GM18505 (cell line): ENCODE results near the gene BMI1.

Source experiments
- ATAC-seq: cut with Tn5 transposase; IDR thresholded peaks from one replicate; pipeline ENCODE4 v1.9.1; 2021; ENCODE audit not compliant: unreplicated experiment
- POLR2A ChIP-seq: IDR thresholded peaks from 4 replicates; pipeline ENCODE4 v1.6.1; 2011; ENCODE audit warnings: borderline replicate concordance; ENCODE audit not compliant: insufficient read depth, insufficient read length; ENCODE audit errors: extremely low read depth

The BMI1 gene

GRCh38 chr10:22339761-22340328, 18.9 kb downstream of the BMI1 start:
- no peak for ATAC-seq
- no peak for TF ChIP-seq POLR2A

GRCh38 chr10:22340329-22341189, 19.7 kb downstream of the BMI1 start:
- ATAC-seq = peak; percentile 50
- peak; percentile 72 for TF ChIP-seq POLR2A

- TF ChIP-seq POLR2A = no peak
- ATAC-seq = peak; percentile 9
Measured at GRCh38 chr10:22341190-22341925, 20.5 kb downstream of the BMI1 start.

DNA sequence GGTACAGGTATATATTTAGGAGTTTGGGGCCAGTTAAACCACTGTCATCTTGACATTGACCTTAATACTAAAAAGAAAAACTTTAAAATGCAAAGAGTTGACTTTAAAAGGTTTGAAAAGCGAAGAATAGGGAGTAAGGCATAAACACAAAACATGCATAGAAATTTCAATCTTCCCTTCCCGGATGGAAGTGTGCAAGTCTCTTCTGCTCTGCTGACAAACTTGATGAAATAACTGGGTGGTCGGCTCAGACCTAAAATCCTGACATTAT, 21.0 kb downstream of the BMI1 start:
- TF ChIP-seq POLR2A = no peak

DNA sequence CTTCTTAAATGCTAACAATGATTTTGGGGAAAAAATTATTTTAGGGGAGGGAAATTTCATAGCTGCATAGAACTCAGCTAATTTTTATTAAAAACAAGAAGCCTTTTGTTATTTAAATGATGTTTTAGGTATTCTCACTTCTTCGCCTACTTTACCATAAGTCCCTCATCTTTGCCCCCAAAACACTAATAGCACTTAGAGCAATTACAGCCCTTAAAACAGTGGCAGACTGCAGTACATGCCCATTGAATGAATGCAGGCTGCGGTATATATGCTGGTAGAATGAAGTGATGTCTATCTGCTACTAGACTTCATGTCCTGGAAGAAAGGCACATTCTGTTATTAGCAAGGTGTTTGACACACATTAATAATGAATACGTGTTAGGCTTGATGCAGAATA, 21.5 kb downstream of the BMI1 start:
- no peak for TF ChIP-seq POLR2A

More for the DNA sequence above, 21.0 kb downstream of the BMI1 start:
- no peak for ATAC-seq

DNA sequence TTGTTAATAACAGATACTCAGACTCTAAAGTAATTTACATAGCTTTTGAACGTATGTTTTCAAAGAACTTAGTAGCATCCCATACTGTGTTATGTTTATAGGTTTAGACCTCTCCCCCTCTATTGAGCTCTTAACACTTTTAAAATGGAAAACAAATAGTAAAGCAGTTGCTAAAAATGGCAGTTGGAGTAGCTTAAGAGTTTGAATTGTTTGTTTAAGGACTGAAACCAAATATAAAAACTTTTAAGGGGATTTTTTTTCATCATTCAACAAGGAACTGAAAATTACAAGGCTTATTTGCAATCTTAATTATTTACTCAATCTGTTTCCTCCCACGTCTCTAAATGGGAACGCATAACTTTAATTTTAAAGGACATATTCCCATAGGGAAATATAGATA, 22.8 kb downstream of the BMI1 start:
- TF ChIP-seq POLR2A = no peak
- no peak for ATAC-seq

More for the DNA sequence above, 21.5 kb downstream of the BMI1 start:
- ATAC-seq = no peak

DNA sequence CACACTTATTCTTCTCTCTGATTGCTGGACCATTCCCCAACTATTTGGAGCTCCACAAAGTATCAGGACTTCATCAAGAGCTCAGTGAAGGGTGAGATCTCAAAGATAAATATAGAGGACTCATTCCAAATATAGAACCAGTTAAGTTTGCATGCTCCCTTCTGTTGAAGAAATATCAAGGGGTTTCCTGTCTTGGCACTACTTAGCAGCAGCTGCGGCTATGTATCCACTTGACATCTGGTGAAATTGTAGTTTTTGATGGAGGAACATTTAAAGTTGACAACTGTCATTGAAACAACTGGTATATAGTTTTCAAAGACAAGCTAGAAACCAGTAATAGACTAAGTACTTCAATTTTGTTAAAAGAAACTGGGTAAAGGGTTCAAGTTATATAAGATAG, 23.4 kb downstream of the BMI1 start:
- no peak for TF ChIP-seq POLR2A
- ATAC-seq = no peak

DNA sequence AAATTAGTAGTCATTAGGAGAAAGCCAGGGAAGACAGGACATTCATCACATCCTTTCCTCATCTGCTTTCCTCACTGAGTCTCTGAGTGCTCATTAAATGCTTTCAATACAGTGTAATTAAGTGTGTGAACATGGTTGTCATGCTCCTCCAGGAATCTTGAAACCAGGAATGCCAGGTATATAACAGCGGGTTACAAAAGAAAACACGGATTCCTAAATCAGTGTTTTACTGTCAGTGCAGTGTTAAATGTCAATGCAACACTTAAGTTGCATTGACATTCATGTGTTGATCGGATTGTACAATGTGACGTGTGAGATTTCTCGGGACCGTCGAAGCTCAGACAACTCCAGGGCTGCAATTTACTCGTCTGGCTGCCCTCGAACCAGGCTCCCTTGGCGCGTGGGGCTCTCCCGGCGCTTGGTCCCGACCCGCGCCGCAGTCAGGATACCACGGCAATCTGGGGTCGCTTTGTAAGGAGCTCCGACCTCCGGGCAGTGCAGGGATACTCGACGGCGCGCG, 23.9 kb downstream of the BMI1 start:
- ATAC-seq = no peak
- TF ChIP-seq POLR2A = no peak

DNA sequence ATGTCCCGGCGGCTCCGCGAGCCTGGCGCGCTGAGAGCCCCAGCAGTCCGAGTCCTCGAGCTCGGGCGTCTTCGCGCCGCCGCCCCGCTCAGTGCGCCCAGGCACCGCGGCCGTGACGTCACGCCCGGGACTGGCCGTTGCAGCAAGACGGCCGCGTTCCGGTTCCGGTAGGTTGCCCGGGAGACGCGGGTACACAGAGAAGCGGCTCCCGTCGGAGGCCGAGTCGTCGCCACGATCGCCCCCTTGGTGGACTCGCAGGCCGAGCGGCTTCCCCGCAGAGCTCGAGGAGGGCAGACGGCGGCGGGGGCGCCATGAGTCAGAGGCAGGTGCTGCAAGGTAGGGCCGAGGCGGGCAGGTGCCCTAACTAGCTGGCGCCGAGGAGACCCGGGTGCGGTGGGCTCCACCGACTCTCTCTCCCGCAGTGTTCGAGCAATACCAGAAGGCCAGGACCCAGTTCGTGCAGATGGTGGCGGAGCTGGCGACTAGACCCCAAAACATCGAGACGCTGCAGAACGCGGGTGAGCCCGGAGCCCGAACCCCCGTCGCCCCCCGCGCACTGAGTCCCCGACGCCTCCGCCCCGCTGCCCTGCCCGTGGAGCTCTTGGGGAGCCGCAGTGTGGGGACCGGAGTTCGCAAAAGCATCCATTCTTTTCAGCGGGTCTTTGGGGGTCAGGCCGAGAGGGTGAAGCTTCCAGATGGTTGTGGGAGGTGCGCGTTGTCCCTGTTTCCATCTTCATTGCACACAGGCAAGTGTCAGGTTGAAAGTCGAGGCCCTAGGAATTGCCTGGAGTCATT, 24.6 kb downstream of the BMI1 start, which contains the start of gene SPAG6:
Gene SPAG6, plus strand, starts transcription at position 196 of the 795 bp plus-strand sequence. Its CDS starts 116 bp downstream, at position 312.
- peak; percentile 21 for TF ChIP-seq POLR2A

DNA sequence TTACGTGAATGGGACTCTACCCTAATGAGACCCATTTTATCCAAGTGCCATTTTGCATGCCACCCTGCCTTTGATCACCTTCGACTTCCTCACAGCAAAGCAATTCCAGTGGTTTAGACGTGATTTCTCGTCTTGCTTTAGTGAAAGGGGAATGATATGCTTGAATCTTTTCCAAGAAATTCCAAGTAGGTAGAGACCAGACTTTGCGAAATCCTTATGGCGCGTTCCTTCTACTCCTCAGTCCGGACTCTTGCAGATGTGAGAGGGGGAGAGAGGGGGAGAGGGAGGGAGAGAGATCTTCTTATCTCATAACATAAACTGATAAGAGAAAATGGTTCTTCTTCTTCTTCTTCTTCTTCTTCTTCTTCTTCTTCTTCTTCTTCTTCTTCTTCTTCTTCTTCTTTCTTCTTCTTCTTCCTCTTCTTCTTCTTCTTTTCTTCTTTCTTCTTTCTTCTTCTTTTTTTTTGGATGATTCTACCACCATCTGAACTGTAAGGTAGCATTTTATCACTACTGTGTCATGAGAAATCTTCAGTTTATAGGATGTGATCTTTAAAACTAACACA, 25.3 kb downstream of the BMI1 start:
- no peak for ATAC-seq
- TF ChIP-seq POLR2A = no peak

More for the DNA sequence above, 24.6 kb downstream of the BMI1 start, which contains the start of gene SPAG6:
- ATAC-seq = no peak

GRCh38 chr10:22349755-22350154, 28.9 kb downstream of the BMI1 start:
- TF ChIP-seq POLR2A = no peak
- no peak for ATAC-seq

DNA sequence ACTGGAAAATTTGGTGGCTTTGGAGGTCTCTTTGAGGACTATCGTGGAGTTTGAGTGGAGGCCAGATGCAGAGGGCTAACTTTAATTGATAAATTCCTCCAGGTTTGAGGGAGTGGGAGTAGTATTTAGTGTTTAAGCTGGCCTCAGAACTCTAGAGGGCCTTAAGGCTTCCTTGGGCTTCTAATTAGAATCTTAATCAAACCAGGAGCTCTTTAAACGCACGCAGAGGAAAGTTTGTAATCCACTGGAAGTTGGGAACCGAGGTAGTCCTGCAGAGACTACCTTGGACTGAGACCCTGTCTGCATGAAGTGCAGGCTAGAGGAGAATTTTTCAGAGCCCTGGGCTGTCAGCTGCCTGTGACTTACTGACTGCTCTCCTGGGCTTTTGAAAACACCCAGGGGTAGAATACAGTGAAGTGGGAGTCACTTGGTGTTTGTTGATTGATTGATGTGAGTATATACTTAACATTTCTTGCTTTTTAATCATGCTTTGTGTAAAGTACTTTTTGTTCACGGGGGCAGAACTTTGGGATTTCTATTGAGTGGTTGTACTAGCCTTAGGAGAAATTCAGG, 30.3 kb downstream of the BMI1 start:
- no peak for TF ChIP-seq POLR2A
- ATAC-seq = no peak
